D721Med (cell line): ENCODE measurements around the gene RAP2A.

Source experiments
- DNase-seq: peaks from one replicate; pipeline ENCODE4 v3.0.0; 2011; ENCODE audit warnings: low spot score; ENCODE audit not compliant: insufficient read length
- FAIRE-seq: peaks from 2 replicates; lab custom pipeline; 2011; peaks lifted over from hg19 to GRCh38; lab: Jason Lieb, UNC
- TF ChIP-seq, protein P1 (sequence below): IDR thresholded peaks from 2 replicates; pipeline ENCODE4 v1.5.1; 2012; ENCODE audit warnings: mild to moderate bottlenecking, control low read depth; ENCODE audit not compliant: insufficient read depth; ENCODE audit errors: missing control alignments

RAP2A gene

DNA sequence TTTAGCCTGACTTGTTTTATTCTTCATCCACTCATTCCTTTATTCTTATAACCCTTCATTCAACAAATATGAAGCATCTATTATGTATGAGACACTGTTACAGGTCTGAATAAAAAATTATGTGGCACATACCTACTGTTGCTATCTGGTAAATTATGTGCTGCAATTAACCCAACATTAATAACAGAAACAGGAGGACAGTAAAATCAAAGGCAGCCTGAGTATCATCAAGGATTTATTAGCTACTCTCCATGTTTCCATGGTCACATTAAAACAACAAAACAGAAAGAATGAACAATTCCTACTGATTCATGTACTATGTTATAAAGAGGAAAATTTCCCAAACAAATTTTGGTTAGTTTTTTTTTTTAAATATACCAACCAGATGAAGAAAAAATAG, 43.9 kb downstream of the RAP2A start:
- no peak for DNase-seq
- TF ChIP-seq, protein P1, sequence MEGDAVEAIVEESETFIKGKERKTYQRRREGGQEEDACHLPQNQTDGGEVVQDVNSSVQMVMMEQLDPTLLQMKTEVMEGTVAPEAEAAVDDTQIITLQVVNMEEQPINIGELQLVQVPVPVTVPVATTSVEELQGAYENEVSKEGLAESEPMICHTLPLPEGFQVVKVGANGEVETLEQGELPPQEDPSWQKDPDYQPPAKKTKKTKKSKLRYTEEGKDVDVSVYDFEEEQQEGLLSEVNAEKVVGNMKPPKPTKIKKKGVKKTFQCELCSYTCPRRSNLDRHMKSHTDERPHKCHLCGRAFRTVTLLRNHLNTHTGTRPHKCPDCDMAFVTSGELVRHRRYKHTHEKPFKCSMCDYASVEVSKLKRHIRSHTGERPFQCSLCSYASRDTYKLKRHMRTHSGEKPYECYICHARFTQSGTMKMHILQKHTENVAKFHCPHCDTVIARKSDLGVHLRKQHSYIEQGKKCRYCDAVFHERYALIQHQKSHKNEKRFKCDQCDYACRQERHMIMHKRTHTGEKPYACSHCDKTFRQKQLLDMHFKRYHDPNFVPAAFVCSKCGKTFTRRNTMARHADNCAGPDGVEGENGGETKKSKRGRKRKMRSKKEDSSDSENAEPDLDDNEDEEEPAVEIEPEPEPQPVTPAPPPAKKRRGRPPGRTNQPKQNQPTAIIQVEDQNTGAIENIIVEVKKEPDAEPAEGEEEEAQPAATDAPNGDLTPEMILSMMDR, result no peak
- FAIRE-seq, result no peak

DNA sequence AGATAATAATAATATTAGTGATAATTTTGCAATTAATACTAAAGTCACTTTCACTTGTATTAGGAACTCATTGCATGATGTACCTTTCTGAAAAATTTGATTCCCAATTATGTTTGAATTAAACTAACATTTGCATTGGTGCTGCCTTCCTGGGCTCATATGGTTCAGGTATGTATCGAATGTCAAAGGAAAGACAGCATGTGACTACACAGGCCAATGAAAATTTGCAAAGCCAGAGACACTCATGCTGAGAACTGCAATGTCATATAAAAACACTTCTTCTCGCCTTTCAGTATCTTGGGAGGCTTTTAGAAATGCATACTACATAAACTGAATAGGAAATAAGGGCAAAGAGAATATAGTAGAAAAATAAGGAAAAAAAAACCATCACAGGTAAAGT, 44.3 kb downstream of the RAP2A start:
- FAIRE-seq, result no peak
- no peak for DNase-seq
- TF ChIP-seq, protein P1, result no peak

DNA sequence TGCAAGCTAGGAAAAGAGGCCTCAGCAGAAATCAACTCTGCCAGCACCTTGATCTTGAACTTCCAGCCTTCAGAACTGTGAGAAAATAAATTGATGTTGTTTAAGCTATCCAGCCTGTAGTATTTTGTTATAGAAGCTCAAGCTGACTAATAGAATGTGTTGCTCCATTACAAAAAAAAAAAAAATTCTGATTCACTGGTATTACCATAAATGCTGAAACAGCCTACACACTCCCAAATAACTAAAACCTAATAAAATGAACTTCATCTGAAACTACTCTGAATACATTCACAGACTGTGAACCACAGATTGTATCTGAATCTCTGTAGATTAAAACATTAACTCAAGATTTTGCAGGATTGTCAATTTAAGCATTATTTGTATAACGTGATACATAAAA, 49.5 kb downstream of the RAP2A start:
- no peak for FAIRE-seq
- TF ChIP-seq, protein P1, result no peak
- no peak for DNase-seq

DNA sequence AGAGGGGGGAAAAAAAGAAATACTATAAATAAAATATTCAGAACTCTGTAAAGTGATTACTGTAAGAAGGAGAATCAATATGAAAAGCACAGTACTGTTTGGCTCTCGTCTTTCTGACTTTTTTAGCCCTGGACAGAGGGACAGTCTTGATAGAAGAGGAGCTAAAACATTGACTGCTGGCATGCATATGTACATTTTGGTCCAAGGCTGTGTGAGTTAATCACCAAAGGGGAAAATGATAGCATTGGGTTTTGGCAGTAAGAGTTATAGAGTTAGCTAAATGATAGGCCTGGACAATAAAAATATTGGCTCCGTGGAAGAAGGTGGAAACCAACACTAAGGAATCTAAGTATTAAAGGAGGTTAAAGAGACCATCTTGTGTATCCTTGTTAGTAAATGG, 50.3 kb downstream of the RAP2A start:
- no peak for DNase-seq
- FAIRE-seq, result no peak
- TF ChIP-seq, protein P1, result no peak

DNA sequence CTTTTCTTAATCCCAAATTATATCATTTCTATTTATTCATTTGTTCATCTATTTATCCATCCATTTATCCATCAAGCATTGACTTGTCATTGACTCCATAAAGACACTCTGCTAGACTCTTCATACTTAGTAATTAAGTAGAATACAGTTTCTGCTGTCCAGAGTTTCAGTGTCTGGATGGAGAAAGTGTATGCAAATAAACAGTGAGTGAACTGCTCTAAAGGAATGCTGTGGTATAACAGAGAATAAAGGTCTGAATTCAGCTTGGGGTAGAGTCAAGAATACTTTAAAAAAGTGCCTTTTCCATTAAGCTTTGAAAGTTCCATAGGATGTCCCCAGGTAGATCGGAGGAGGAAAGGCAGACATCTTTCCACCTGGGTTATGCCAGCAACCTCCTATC, 51.4 kb downstream of the RAP2A start:
- FAIRE-seq (no peak), DNase-seq (no peak)
- TF ChIP-seq, protein P1, result no peak

DNA sequence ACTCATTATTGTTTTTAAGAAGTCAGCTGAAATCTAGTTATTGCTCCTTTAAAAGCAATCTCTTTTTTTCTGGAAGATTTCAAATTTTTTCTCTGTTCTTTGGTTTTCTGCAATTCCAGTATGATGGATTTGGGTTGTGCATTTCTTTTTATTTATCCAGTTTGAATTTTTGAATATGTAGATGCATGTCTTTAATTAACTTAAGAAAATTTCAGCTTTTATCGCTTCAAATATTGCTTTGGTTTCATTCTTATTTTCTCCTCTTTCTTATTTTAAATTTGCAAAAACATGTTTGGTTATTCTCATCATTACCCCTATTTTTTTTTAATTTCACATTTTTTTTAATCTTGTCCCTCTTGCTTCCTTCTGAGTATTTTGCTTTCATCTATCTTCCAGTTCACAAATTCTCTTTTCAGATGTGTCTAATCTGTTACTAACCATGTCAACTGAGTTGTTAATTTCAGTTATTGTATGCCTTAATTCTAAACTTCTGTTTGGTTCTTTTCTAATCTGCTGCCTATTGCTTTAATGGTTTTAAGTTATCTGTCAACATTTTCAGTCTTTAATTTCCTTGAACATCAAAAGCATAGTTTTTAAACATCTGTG, 56.8 kb downstream of the RAP2A start:
- TF ChIP-seq, protein P1, result no peak
- DNase-seq, result no peak

DNA sequence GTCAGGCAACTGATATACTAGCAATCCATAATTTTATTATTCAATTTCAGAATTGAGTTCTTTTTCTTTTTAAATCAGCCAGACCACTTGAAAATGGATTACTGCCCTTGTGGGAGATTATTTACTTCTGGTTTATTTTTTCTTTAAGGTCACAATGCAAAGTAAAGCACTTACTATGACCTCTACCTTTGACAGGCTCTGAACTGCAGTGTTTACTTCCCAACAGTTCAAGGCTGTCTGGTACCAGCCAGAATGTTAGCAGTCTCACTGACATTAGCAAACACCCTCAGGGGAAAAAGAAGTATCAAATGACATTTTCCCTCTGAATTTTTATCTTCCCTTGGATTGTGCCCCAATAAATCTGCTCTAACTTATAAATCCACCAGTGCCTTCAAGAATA, 57.5 kb downstream of the RAP2A start:
- TF ChIP-seq, protein P1, result no peak
- FAIRE-seq (no peak), DNase-seq (no peak)

More for the DNA sequence above, 56.8 kb downstream of the RAP2A start:
- FAIRE-seq, result no peak
